ENCODE results near the gene ZNF879.

Gene ZNF879

DNA sequence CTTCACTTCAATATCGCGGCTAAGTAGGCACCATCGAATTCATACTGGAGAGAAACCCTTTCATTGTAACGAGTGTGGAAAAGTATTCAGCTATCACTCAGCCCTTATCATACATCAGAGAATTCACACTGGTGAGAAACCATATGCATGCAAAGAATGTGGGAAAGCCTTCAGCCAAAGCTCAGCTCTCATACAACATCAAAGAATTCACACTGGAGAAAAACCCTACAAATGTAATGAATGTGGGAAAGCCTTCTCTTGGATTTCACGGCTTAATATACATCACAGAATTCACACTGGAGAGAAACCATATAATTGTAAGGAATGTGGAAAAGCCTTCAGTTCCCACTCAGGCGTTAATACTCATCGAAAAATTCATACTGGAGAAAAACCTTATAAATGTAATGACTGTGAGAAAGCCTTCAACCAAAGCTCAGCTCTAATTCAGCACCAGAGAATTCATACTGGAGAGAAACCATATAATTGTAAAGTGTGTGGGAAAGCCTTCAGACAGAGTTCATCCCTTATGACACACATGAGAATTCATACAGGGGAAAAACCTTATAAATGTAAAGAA, 9.5 kb downstream of the ZNF879 start:
- no peak for DNase-seq

- DNase-seq: no peak
Measured at GRCh38 chr5:179044765-179045164, 21.2 kb downstream of the ZNF879 start.

GRCh38 chr5:179051784-179052183, 28.2 kb downstream of the ZNF879 start:
- DNase-seq: no peak

- DNase-seq: no peak
Measured at GRCh38 chr5:179054036-179054785, 30.6 kb downstream of the ZNF879 start.

DNA sequence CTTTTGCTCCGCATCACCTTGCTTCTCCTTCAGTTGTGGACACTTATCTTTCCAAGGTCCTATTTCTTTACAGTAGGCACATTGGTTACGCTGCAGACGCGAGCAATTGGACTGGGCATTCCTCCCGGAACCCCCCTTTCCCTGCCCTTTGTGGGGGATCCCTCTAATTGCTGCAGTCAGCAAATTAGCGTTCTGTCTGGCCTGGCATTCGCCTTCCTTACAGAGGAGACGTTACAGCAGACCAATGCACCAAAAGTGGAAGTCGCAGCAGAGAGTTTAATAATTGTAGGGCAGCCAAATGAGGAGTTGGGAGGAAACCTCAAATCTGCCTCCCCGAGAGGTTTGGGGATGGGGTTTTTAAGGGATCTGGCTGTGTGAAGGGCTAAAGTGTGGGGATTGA, 31.3 kb downstream of the ZNF879 start:
- no peak for DNase-seq

DNA sequence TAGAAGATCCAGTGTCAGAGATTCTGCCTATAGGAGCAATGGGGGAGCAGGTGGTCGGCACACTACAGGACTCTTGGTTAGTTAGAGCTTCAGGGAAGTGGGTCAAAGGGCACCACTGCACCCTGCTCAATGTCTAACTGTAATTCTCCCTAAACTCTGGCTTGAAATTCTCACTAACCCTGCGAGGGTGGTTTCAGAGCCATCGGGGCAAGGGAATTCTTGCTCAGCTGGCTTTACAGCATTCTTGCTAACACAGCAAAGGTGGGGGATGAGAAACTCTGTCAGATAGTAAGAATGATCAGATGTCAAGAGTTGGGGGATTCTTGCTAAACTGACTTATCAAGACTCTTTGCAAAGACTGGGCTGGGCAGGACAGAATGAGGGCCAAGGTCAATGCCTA, 31.8 kb downstream of the ZNF879 start:
- no peak for DNase-seq

DNA sequence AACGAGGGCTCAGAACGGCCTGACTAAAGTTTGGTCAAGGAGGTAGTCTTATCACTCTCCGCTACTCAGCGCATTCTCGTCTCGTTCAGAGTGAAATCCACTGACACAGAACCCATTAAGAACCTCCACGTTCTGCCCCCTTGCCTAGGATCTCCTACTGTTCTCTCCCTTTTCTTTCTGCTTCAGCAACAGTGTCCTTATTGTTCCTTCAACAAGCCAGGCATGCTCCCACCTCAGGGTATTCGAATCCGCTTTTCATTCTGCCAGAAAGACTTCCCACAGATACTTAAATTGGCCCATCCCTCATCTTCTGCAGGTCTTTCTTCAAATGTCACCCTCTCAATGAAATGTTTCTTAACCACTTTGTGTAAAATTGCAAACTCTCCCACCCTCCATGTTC, 32.2 kb downstream of the ZNF879 start:
- no peak for DNase-seq

DNA sequence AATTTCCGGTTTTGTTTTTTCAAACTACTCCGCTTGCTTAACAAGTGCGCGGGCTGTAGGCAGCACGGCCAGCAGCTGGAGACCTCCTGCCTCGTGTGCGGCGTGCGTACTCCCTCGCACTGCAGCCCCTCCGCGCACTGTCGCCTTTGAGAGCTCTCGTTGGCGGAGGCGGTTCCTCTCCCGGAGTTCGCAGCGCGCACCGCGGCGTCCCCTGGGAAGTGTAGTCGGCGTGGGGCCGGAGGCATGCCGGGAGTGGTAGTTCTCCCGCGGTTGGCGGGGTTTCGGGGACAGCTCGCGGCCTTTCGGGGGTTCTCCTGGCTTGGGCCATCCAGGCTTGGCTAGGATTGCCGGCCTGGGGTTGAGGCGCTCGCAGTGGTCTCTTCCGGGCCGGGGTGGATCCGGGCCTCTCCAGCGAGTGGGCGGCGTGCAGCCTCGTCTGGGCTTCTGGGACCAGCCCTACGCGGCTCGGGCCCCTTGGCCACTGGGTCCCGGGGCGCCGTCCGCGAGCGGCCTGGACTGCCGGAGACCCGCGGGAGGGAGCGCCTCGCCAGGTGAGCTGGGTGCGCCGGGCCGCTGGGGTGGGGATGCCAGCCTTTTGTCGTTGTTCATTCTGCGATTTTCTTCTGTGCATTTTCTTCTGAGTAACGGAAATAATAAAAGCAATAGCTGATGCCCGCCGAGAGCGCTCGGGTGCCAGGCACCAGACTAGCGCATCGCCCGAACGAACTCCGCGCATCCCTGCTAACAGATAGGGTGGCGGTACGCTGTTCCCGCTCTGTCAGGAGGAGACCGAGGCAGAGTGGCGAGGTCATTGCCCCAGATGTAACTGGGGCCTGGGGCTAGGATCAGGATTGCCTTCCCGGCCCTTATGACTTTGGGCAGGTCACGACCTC, 36.8 kb downstream of the ZNF879 start, which contains the start of gene ZNF354C:
ZNF354C (plus strand) TSS at position 258 of the 893 bp plus-strand sequence. CDS start 1,696 bp downstream, outside the sequence.
- no peak for DNase-seq

DNA sequence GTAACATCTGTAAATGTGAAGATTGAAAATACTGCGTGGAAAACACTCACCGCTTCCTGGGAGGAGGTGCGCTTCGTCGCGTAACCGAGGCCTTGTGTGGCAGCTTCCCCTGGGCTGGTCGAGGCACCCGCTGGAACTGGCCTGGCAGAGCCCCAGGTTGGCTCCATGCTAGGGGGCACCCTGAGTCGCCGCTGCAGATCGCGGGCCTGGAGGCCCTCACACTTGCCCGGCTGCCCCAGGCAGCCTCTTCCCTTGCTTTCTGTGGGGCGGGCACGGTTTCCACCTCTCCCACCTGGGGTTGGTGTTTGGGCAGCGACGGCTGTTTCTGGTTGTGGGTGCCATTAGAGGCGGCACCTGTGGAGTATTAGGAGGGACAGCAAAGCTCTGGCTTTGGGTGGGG, 37.4 kb downstream of the ZNF879 start:
- no peak for DNase-seq

GRCh38 chr5:179065703-179066102, 42.1 kb downstream of the ZNF879 start:
- DNase-seq: no peak

- DNase-seq: no peak
Measured at GRCh38 chr5:179079165-179079987, 55.8 kb downstream of the ZNF879 start.

GRCh38 chr5:179080724-179081123, 57.1 kb downstream of the ZNF879 start:
- DNase-seq: no peak
